HepG2 (cell line): Measurements from ENCODE around the gene ZSCAN1. TPM values are rescaled to one million over a fixed set of nuclear protein-coding genes. Genes with fewer than 3 reads are reported as not detected.

Experiments
- BCL6 ChIP-seq: IDR thresholded peaks from 2 replicates; pipeline ENCODE4 v1.6.1; 2016; ENCODE audit warnings: missing genetic modification reagents, missing compliant biosample characterization
- ETS1 ChIP-seq: sonication (generic); formaldehyde crosslinking; IDR thresholded peaks from 2 replicates; pipeline ENCODE4 v1.4.0; 2020; ENCODE audit warnings: missing genetic modification reagents
- GABPA ChIP-seq, 2 experiments: IDR thresholded peaks; 2 replicates each; pipeline ENCODE4 v1.6.1; 2011 to 2016; ENCODE audit warnings: low read depth in 2 of 2, low read length in 1 of 2, missing biosample characterization in 1 of 2, missing genetic modification characterization in 1 of 2
- HNF4A ChIP-seq: sonication (generic); formaldehyde crosslinking; IDR thresholded peaks from 2 replicates; pipeline ENCODE4 v1.4.0; 2020; ENCODE audit warnings: missing genetic modification reagents
- HOXA5 ChIP-seq: sonication (generic); formaldehyde crosslinking; IDR thresholded peaks from 2 replicates; pipeline ENCODE4 v1.4.0; 2020; ENCODE audit warnings: missing genetic modification reagents
- MED8 ChIP-seq: sonication (generic); formaldehyde crosslinking; IDR thresholded peaks from 2 replicates; pipeline ENCODE4 v1.8.1; 2023; ENCODE audit warnings: mild to moderate bottlenecking, missing genetic modification reagents; ENCODE audit not compliant: insufficient replicate concordance
- ZNF329 ChIP-seq: sonication (generic); formaldehyde crosslinking; IDR thresholded peaks from 2 replicates; pipeline ENCODE4 v1.9.0; 2021; ENCODE audit warnings: low read depth, mild to moderate bottlenecking, missing genetic modification reagents
- ZNF430 ChIP-seq: sonication (generic); formaldehyde crosslinking; IDR thresholded peaks from 2 replicates; pipeline ENCODE4 v1.9.0; 2021; ENCODE audit warnings: mild to moderate bottlenecking, missing genetic modification reagents
- ZNF687 ChIP-seq: sonication (generic); formaldehyde crosslinking; IDR thresholded peaks from 2 replicates; pipeline ENCODE4 v1.5.1; 2020; ENCODE audit warnings: mild to moderate bottlenecking, missing genetic modification reagents, moderate library complexity
- ZNF775 ChIP-seq: sonication (generic); formaldehyde crosslinking; IDR thresholded peaks from 2 replicates; pipeline ENCODE4 v1.4.0; 2020; ENCODE audit warnings: missing genetic modification reagents, mild to moderate bottlenecking, moderate library complexity, borderline replicate concordance
- ZNF781 ChIP-seq: sonication (generic); formaldehyde crosslinking; IDR thresholded peaks from 2 replicates; pipeline ENCODE4 v1.5.1; 2020; ENCODE audit warnings: borderline replicate concordance, mild to moderate bottlenecking, missing genetic modification reagents; ENCODE audit errors: not compliant biosample characterization
- polyA plus RNA-seq, 8 experiments: library from polyadenylated mRNA; depleted of rRNA in 3 of 8; stranded (reverse) in 7 of 8; unstranded in 1 of 8; fragments of >200 nt; fragmentation: Illumina TruSeq in 4 of 8; extraction: Trizol in 4 of 8; gene quantifications; 2 replicates each; pipeline versions ENCODE4 v1.2.1 to v1.2.3, GENCODE V29; 2011 to 2016; ENCODE audit warnings: low read depth in 4 of 8, missing spikeins in 1 of 8, mixed read lengths in 1 of 8; ENCODE audit not compliant: insufficient read depth in 1 of 8
- total RNA-seq, 5 experiments: library from RNA; depleted of rRNA; stranded (reverse); fragments of >200 nt; fragmentation: Illumina TruSeq; extraction: Trizol; gene quantifications; 2 replicates each; pipeline ENCODE4 v1.2.3, GENCODE V29; 2016; ENCODE audit warnings: low read depth in 1 of 5
- TF ChIP-seq, protein P1 (sequence below): sonication (generic); formaldehyde crosslinking; IDR thresholded peaks from 2 replicates; pipeline ENCODE4 v1.8.0; 2022; ENCODE audit warnings: missing genetic modification reagents, mild to moderate bottlenecking, inconsistent platforms, borderline replicate concordance
- TF ChIP-seq, protein P2 (sequence below): sonication (generic); formaldehyde crosslinking; IDR thresholded peaks from 2 replicates; pipeline ENCODE4; 2020; ENCODE audit warnings: missing genetic modification reagents, mild to moderate bottlenecking, borderline replicate concordance

The ZSCAN1 gene
- total and polyA plus RNA-seq, 2 of the 13 experiments (the other 11 are each of a cell fraction or from before 2014, with no cell fraction given) = not detected

DNA sequence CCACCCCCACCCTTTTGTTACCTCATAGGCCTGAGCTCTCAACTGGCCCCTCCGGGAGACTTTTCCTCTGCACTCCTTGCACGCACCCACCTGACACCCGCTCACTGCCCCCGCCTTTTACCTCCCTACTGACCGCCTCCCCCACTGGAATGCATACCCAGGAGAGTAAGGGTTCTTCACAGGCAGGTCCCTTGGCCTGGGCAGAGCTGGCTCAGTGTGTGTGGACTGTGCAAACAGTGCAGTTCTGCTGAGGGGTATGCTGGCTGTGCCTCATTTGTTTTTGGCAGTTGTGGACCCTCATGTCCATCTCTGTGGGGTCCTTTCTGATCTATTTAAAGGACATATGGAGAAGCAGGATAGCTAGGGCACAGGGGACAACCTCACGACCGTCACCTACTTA lies 59.2 kb downstream of the ZSCAN1 start (continued):
- no peak for TF ChIP-seq ZNF781
- TF ChIP-seq HOXA5 = no peak
- TF ChIP-seq ZNF430 (CRISPR knock-in tag) = no peak
- TF ChIP-seq ZNF687 (CRISPR knock-in tag) = no peak
- TF ChIP-seq GABPA (IDR thresholded peaks at IDR 0.05; ENCODE audit: low read depth, low read length) = no peak
- TF ChIP-seq GABPA (CRISPR knock-in tag; IDR thresholded peaks at IDR 0.05; ENCODE audit: low read depth) = no peak
- TF ChIP-seq ZNF329 = no peak
- no peak for TF ChIP-seq MED8
- TF ChIP-seq, protein P1, sequence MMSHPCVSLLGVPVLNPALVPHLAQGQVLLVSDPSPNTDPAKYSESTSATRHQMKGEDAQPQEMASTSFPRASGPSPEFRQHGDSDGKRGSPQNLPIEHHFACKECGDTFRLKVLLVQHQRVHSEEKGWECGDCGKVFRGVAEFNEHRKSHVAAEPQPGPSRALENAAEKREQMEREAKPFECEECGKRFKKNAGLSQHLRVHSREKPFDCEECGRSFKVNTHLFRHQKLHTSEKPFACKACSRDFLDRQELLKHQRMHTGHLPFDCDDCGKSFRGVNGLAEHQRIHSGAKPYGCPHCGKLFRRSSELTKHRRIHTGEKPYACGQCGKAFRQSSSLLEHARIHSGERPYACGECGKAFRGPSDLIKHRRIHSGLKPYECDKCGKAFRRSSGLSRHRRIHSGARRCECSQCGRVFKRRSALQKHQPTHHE = no peak
- TF ChIP-seq, protein P2, sequence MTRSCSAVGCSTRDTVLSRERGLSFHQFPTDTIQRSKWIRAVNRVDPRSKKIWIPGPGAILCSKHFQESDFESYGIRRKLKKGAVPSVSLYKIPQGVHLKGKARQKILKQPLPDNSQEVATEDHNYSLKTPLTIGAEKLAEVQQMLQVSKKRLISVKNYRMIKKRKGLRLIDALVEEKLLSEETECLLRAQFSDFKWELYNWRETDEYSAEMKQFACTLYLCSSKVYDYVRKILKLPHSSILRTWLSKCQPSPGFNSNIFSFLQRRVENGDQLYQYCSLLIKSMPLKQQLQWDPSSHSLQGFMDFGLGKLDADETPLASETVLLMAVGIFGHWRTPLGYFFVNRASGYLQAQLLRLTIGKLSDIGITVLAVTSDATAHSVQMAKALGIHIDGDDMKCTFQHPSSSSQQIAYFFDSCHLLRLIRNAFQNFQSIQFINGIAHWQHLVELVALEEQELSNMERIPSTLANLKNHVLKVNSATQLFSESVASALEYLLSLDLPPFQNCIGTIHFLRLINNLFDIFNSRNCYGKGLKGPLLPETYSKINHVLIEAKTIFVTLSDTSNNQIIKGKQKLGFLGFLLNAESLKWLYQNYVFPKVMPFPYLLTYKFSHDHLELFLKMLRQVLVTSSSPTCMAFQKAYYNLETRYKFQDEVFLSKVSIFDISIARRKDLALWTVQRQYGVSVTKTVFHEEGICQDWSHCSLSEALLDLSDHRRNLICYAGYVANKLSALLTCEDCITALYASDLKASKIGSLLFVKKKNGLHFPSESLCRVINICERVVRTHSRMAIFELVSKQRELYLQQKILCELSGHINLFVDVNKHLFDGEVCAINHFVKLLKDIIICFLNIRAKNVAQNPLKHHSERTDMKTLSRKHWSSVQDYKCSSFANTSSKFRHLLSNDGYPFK (CRISPR knock-in tag) = no peak
- TF ChIP-seq ETS1 (CRISPR knock-in tag) = no peak
- TF ChIP-seq ZNF775 (CRISPR knock-in tag) = no peak
- TF ChIP-seq HNF4A (CRISPR knock-in tag) = no peak
- no peak for TF ChIP-seq BCL6 (CRISPR knock-in tag)
